ENCODE data around the gene INO80B.

DNA sequence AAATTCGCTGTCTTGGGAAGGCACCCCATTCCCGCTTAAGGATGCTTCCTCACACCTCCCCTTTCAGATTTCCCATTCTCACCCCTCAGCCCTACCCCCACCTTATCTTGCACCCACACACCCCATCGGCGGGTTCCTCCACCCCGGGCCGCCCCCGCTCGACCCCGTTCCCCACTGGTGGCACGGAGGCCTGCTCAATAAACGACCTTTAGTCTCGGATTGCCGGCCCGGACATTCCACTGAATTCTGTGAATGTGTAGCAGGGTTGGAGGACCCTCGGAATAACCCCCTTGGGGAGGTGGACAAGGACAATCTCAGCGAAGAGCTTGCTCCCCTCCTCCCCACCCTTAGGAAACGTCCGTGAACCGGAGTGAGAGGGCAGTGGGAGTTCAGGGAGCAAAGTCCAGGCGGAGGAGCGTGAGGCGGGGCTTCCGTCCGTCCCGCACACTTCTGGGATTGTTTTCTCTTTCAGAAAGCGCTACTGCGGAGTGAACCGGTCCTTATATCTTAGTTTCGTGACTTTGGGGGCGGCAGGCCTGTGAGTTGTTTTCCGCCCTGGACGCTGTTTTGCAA lies 47.3 kb downstream of the INO80B start:
- TF ChIP-seq, protein P1, sequence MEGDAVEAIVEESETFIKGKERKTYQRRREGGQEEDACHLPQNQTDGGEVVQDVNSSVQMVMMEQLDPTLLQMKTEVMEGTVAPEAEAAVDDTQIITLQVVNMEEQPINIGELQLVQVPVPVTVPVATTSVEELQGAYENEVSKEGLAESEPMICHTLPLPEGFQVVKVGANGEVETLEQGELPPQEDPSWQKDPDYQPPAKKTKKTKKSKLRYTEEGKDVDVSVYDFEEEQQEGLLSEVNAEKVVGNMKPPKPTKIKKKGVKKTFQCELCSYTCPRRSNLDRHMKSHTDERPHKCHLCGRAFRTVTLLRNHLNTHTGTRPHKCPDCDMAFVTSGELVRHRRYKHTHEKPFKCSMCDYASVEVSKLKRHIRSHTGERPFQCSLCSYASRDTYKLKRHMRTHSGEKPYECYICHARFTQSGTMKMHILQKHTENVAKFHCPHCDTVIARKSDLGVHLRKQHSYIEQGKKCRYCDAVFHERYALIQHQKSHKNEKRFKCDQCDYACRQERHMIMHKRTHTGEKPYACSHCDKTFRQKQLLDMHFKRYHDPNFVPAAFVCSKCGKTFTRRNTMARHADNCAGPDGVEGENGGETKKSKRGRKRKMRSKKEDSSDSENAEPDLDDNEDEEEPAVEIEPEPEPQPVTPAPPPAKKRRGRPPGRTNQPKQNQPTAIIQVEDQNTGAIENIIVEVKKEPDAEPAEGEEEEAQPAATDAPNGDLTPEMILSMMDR (IDR thresholded peaks at IDR 0.05; ENCODE audit: borderline replicate concordance, extremely low read depth, low read length, poor library complexity, severe bottlenecking): no peak
- TF ChIP-seq EZH2 (IDR thresholded peaks at IDR 0.05; ENCODE audit: borderline replicate concordance, low read depth, low read length, severe bottlenecking): no peak

Data from DND-41 (cell line).